OCI-LY7 (cell line): ENCODE results near the gene C8A. TPM values are rescaled to one million over a fixed set of nuclear protein-coding genes. Genes with fewer than 3 reads are reported as not detected.

Experiments
- BruUV-seq: library from RNA; stranded (reverse); fragments of 400-500 nt; replicated peaks from 2 replicates; lab custom pipeline; 2021; lab: Mats Ljungman, UMichigan
- CTCF ChIA-PET: fragments of 300-600 bp; sonication (Branson Sonifier 250); formaldehyde crosslinking; loops from one replicate; lab custom pipeline; 2022; ENCODE audit warnings: antibody characterized with exemption; ENCODE audit not compliant: unreplicated experiment; lab: Charles Lee
- POLR2A ChIA-PET: fragments of 300-600 bp; sonication (Branson Sonifier 250); formaldehyde crosslinking; loops from one replicate; lab custom pipeline; 2022; ENCODE audit warnings: antibody characterized with exemption; lab: Charles Lee
- DNase-seq: peaks from one replicate; pipeline ENCODE4 v3.0.0-alpha.2; 2015; ENCODE audit warnings: low spot score
- H2AFZ ChIP-seq: fragments of 200-600 bp; sonication (generic), shearing (Covaris generic); 2 replicates; pipeline ENCODE4 v1.6.1; 2014; ENCODE audit warnings: mild to moderate bottlenecking, antibody characterized with exemption, low read length, moderate library complexity
- H3K27ac ChIP-seq: fragments of 200-600 bp; sonication (generic); 2 replicates; pipeline ENCODE4 v1.5.1; 2014; ENCODE audit warnings: mixed run types, low read depth, mild to moderate bottlenecking, moderate library complexity, low read length, inconsistent platforms; ENCODE audit not compliant: poor library complexity, severe bottlenecking
- H3K36me3 ChIP-seq: fragments of 200-600 bp; sonication (generic); 2 replicates; pipeline ENCODE4 v1.6.1; 2014; ENCODE audit warnings: mild to moderate bottlenecking, antibody characterized with exemption, low read length, moderate library complexity, mixed read lengths; ENCODE audit not compliant: insufficient read depth
- H3K4me1 ChIP-seq: fragments of 200-600 bp; sonication (generic); 2 replicates; pipeline ENCODE4 v1.5.1; 2014; ENCODE audit warnings: mild to moderate bottlenecking, low read length; ENCODE audit not compliant: insufficient read depth, poor library complexity, severe bottlenecking
- H3K4me2 ChIP-seq: fragments of 200-600 bp; sonication (generic); 2 replicates; pipeline ENCODE4 v1.6.1; 2014; ENCODE audit warnings: mild to moderate bottlenecking, low read length
- H3K4me3 ChIP-seq: fragments of 200-600 bp; sonication (generic); 2 replicates; pipeline ENCODE4 v1.5.1; 2014; ENCODE audit warnings: mild to moderate bottlenecking, low read depth, low read length; ENCODE audit not compliant: poor library complexity, severe bottlenecking
- H3K79me2 ChIP-seq: fragments of 200-600 bp; sonication (generic); 2 replicates; pipeline ENCODE4 v1.6.1; 2016; ENCODE audit warnings: low read depth, mild to moderate bottlenecking, low read length, moderate library complexity, mixed read lengths; ENCODE audit not compliant: insufficient read depth
- H3K9me2 ChIP-seq: fragments of 200-600 bp; sonication (generic); 2 replicates; pipeline ENCODE4 v1.6.1; 2016; ENCODE audit warnings: mild to moderate bottlenecking, low read length, mixed read lengths; ENCODE audit not compliant: insufficient read depth
- H3K9me3 ChIP-seq: fragments of 200-600 bp; sonication (generic); 2 replicates; pipeline ENCODE4 v1.6.1; 2014; ENCODE audit warnings: mild to moderate bottlenecking, mixed run types, low read length, mixed read lengths
- H4K20me1 ChIP-seq: fragments of 200-600 bp; sonication (generic); 2 replicates; pipeline ENCODE4 v1.6.1; 2014; ENCODE audit warnings: mild to moderate bottlenecking, antibody characterized with exemption, low read length, moderate library complexity, mixed read lengths; ENCODE audit not compliant: insufficient read depth
- EZH2phosphoT487 ChIP-seq: fragments of 200-600 bp; sonication (generic); IDR thresholded peaks from 2 replicates; pipeline ENCODE4 v1.6.1; 2018; ENCODE audit warnings: low read depth, borderline replicate concordance, mild to moderate bottlenecking, mixed run types, antibody characterized with exemption, low read length, moderate library complexity, mixed read lengths
- intact Hi-C: fragments of 100-400 bp; cut with micrococcal nuclease; formaldehyde crosslinking; loops from one replicate; pipeline ENCODE4 v1.10.0; 2022; ENCODE audit not compliant: unreplicated experiment
- total RNA-seq, 2 experiments: library from RNA; depleted of rRNA in 1 of 2; stranded (reverse); fragments of >200 nt in 1 of 2; shearing (Covaris generic) in 1 of 2; gene quantifications; 2 replicates each; pipeline ENCODE4 v1.2.3, GENCODE V29; 2014 to 2022
- TF ChIP-seq, protein P1 (sequence below): fragments of 200-600 bp; sonication (generic); conservative IDR thresholded peaks from 2 replicates; pipeline ENCODE4 v1.5.1; 2014; ENCODE audit warnings: mild to moderate bottlenecking, antibody characterized with exemption, low read length, moderate library complexity, mixed read lengths

C8A gene
- total RNA-seq, 2 experiments from 2014 or later = not detected

GRCh38 chr1:56880774-56881173, 26.2 kb downstream of the C8A start:
- intact Hi-C loops = no loop called here
- no peaks in the 10 kb centered on the region for H4K20me1 ChIP-seq
- TF ChIP-seq, protein P1, sequence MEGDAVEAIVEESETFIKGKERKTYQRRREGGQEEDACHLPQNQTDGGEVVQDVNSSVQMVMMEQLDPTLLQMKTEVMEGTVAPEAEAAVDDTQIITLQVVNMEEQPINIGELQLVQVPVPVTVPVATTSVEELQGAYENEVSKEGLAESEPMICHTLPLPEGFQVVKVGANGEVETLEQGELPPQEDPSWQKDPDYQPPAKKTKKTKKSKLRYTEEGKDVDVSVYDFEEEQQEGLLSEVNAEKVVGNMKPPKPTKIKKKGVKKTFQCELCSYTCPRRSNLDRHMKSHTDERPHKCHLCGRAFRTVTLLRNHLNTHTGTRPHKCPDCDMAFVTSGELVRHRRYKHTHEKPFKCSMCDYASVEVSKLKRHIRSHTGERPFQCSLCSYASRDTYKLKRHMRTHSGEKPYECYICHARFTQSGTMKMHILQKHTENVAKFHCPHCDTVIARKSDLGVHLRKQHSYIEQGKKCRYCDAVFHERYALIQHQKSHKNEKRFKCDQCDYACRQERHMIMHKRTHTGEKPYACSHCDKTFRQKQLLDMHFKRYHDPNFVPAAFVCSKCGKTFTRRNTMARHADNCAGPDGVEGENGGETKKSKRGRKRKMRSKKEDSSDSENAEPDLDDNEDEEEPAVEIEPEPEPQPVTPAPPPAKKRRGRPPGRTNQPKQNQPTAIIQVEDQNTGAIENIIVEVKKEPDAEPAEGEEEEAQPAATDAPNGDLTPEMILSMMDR = no peak
- TF ChIP-seq EZH2phosphoT487 = no peak
- H3K27ac ChIP-seq = no peak overlapping the region
- no peaks in the 10 kb centered on the region for H3K36me3 ChIP-seq
- BruUV-seq = no TSS peak
- no peak overlapping the region for H3K4me3 ChIP-seq
- no peaks in the 10 kb centered on the region for H3K4me1 ChIP-seq
- ChIA-PET POLR2A (no interaction called here), CTCF (no interaction called here)
- H3K4me2 ChIP-seq = no peak overlapping the region
- H3K79me2 ChIP-seq = no peaks in the 10 kb centered on the region
- H3K9me3 ChIP-seq = no peaks in the 10 kb centered on the region
- DNase-seq = no peak
- H2AFZ ChIP-seq = no peak overlapping the region
- no peaks in the 10 kb centered on the region for H3K9me2 ChIP-seq

- intact Hi-C loops = no loop called here
- CTCF ChIA-PET = no interaction called here
- DNase-seq = no peak
Observed at GRCh38 chr1:56881417-56881816, 26.8 kb downstream of the C8A start.

GRCh38 chr1:56890229-56890628, 35.6 kb downstream of the C8A start:
- no TSS peak for BruUV-seq
- CTCF ChIA-PET = no interaction called here

More at GRCh38 chr1:56881417-56881816, 26.8 kb downstream of the C8A start:
- Histone ChIP-seq H3K9me3 (no peaks in the 10 kb centered on the region), H3K79me2 (no peaks in the 10 kb centered on the region), H3K4me3 (no peak overlapping the region), H3K9me2 (no peaks in the 10 kb centered on the region), H3K4me1 (no peaks in the 10 kb centered on the region), H2AFZ (no peak overlapping the region), H3K4me2 (no peak overlapping the region), H4K20me1 (no peaks in the 10 kb centered on the region), H3K36me3 (no peaks in the 10 kb centered on the region), H3K27ac (no peak overlapping the region)
- BruUV-seq = no TSS peak
- POLR2A ChIA-PET = interaction anchor here (0.6 kb wide), 1 partner anchor 13 kb away, joined by 3 read pairs; no protein-coding TSS in a partner anchor
- TF ChIP-seq EZH2phosphoT487 = no peak
- TF ChIP-seq, protein P1 = no peak

More at GRCh38 chr1:56890229-56890628, 35.6 kb downstream of the C8A start:
- Histone ChIP-seq H3K4me2 (no peak overlapping the region), H3K4me1 (no peaks in the 10 kb centered on the region), H3K79me2 (no peaks in the 10 kb centered on the region), H3K4me3 (no peak overlapping the region), H3K9me3 (no peaks in the 10 kb centered on the region), H3K27ac (no peak overlapping the region), H2AFZ (no peak overlapping the region), H3K36me3 (no peaks in the 10 kb centered on the region), H4K20me1 (no peaks in the 10 kb centered on the region), H3K9me2 (no peaks in the 10 kb centered on the region)
- no peak for DNase-seq
- TF ChIP-seq, protein P1 = no peak
- no peak for TF ChIP-seq EZH2phosphoT487
- intact Hi-C loops = no loop called here
- POLR2A ChIA-PET = no interaction called here
